ENCODE data around the gene NOS1AP.
"Not testable (repeated sequence)": the region's sequence is repeated elsewhere in the genome, so short reads cannot be mapped to it uniquely, and the experiment has no call there.

NOS1AP gene

DNA sequence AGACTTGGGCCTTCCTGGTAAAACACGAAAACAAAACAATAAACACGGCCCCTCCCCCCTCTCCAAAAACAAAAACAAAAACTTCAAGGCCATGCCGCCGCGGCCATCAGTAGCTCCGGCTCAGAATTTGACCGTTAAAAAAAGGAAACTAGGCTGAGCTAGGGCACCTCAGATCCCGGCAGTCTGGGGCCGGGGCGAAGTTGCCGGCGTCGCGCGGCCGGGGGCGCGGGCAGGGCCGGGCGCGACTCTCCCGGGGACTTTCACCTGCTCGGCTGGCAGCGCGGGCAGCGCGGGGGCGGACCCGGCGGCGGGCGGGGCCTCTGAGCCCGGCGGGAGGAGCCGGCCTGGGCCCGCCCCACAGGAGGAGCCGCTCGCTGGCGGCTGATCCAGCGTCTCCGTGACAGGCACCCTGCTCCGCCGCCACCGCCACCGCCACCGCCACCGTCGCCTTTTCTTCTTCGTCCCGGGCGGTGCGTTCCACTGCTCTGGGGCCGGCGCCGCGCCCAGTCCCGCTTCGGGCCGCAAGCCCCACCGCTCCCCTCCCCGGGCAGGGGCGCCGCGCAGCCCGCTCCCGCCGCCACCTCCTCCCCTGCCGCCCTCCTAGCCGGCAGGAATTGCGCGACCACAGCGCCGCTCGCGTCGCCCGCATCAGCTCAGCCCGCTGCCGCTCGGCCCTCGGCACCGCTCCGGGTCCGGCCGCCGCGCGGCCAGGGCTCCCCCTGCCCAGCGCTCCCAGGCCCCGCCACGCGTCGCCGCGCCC, at the start of gene NOS1AP:
Gene NOS1AP, plus strand, starts transcription at position 358 of the 760 bp plus-strand sequence. CDS start 487 bp downstream, outside the sequence.
- DNase-seq: peak; percentile 72

DNA sequence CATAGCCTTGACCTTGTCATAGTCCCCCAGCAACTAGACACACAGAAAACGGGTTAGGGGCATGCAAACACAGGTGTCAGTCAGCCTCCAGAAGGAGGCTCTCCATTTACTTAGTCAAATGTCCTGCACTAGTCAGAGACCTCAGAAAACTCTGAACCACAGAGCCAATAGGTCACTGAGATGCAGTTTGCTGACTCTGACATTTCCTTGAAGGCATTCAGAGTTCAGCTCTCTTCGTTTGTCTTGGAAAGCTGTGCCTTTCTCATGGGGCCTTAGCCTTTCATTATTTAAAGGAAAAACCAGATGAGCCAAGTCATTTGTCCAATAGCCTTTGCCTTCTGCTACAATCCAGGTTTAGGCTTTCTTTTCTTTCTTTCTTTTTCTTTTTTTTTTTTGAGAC, 49.3 kb upstream of the NOS1AP start:
- DNase-seq: no peak

DNA sequence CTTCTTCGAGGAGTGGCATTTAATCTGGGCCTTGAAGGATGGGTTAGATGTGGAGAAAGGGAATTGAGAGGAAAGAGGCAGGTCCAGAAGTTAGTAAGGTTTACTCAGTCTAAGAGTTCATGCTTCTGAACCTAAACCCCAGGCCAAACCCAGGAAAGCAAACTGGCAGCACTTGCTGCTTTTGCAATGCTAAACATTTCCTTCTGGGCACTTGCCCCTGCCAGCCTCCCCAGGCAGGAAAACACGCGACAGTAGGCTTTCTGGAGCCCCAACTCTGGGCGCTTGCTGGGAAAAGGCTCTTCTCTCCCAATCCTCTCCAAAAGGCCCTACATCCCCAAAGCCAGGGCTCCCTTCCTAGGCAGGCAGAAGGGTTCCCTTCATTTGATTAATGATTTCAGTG, 48.4 kb upstream of the NOS1AP start:
- DNase-seq: no peak

DNA sequence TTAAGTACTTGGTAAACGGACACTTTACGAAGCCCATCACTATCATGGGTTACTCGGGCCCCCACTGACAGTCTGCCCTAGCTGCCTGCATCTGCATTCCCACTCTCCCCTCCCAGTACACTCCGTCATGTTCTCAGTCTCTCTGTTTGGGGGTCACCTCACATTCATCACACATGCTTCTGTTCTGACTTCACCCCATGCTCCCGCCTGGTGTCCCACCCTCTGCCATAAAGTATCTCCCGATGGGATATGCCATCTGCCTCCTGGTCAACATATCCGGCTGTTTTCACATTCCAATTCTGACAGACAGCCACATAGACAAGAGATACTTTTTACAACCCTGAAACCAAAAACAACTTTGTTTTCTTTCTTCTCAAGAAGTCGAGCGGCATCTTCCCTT, 46.9 kb upstream of the NOS1AP start:
- DNase-seq: no peak

DNA sequence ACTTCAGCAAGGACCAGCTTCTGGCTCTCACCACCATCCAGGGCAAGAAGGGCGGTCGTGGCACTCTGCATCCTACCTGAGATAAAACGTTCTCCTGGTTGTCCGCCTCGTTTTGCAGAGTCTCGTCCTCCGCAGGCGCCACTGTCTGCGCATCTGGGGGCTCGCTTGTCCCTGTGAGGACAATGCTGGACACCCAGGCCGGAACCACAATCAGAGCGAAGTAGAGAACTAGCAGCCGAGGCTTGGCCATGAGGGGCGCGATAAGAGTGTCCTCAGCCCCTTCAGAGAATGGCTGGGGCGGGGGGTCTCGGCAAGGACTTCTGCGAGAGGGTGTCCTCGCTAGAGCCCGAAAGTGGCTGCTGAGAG, 46.3 kb upstream of the NOS1AP start:
- DNase-seq: no peak

DNA sequence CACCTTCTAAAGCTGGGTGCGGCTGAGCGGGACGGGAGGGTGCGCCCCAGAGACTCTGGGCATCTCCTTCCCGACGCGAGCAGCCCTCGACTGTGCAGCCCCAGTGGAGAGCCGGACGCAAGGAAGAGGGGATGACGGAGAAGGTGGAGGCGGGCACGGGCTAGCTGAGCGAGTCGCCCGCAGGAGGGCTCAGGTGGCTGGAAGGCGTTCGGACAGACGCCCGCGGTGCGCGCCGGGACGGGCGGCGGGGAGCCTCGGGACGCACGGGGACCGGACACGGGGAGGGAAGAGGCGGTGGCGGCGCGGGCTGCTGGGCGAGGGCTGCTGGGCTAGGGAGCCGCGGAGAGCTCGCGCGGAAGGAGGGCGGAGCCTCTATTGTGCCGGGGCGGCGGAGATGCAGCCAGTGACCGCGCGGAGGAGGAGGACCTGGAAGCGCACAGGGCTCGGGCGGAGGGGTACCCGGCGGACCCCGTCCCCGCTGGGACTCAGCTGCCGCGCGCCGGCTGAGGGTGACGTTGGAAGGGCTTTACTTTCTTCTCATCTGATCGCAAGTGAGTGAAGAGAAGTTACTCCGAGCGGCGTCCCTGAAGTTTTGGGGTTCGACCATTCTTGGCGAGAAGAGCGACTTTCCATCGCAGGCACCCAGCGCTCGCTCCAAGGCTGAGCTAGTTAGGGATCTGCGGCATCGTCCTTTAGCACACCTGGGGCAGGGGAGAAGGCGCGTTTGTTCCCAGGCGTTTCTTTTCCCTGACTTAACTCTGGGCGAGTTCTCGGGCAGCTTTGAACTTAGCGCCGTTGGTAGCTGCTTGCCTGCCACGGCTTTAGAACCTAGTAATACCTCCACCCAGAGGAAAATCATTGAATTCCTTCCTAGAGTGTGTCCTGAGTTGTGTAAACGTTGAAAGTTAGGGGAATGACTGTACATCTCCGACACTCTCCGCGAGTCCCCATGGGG, 45.7 kb upstream of the NOS1AP start, which contains the start of gene OLFML2B:
Gene OLFML2B, minus strand, starts transcription at position 323 of the 955 bp plus-strand sequence. CDS start 439 bp downstream, outside the sequence.
- DNase-seq: peak; percentile 44

DNA sequence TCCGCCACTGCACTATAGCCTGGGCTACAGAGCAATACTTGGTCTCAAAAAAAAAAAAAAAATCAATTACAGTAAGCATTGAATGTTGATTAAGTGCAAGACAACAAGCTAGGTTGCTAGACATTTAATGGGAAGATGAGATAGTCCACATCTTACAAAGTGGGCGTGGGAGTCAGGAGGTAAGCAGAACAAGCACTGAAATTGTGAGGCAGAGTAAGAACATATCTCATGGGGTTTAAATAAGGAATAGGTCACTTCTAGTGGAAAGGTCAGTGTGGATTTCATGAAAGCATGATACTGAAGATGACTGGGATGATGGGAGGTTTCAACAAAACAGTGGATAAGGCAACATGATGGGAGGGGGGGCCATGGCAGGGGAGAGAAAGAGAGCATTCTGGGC, 44.0 kb upstream of the NOS1AP start:
- DNase-seq: no peak

DNA sequence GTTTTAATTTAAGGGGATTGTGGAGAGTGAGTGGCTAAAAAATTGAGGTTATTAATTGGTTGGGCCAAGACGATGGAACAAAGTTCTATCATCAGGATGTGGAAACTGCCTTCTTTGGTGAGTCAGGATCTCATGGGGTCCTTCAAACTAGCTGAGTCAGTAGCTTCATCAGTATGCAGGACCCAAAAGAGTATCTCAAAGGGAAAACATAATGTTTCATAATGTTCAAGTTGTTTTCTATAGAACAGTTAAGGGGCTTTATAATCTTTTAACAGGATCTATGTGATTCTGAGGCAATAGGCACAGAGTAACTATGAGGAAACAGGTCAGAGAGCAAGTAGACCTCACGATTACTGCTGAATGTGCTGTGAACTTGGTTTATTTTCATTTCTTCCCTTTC, 42.6 kb upstream of the NOS1AP start:
- no peak for DNase-seq

DNA sequence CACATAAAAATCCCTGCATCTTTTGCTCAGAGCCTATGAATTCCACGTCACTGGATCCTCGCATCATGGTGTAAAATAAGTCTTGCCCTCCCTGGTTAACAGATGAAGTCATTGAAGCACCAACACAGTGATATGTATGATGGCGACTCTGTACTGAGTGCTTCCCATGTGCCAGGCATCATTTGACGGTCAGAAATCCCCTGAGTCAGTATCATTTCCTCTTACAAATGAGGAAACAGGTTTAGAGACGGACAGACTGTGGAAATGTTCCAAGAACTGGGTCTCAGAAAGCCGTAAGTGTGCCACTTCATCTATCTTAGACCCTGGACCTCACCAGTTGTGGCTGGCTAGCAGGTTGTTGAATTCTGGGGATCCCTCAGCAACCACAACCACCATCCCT, 40.8 kb upstream of the NOS1AP start:
- no peak for DNase-seq

DNA sequence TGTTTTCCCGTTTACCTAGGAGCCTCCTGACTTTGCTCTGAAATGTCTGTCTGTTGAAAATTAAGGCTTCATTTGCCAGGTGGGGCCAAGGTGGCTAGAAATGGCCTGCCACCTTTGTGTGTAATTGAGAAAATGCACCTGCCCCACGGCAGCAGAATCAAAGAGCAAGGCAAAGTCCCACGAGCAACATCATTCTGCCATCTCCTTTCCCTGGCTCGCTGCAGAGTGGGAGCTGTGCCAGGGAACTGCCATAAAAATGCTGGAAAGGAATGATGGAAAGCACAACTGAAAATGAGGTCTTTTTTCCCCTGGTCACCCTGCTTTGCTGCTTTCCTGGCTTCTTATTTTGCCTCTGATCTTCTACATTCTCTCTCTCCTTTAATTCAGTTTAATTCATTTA, 40.3 kb upstream of the NOS1AP start:
- DNase-seq: no peak

DNA sequence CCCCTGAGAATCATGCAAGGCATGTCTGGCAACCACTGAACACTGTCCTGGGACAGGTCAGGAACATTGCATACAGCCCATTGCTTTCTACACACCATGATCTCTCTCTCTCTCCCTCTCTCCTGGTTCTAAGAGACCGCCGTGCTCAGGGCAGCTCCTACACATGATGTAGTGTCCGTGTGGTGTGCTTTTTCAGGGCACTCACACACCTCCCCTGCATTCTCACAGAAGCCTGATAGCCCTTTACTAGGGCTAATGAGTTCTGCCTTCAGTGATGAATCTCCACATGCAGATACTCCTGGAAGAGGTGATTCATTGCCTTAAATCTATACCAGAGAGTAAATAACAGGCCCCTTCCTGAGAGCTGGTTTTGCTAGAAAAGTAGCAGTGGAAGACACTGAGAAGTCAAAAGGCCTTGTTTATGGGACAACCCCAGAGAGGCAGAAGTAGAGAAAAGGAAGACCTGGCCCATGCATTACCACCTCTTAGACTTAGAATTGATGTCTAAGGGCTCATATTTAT, 38.7 kb upstream of the NOS1AP start:
- no peak for DNase-seq

DNA sequence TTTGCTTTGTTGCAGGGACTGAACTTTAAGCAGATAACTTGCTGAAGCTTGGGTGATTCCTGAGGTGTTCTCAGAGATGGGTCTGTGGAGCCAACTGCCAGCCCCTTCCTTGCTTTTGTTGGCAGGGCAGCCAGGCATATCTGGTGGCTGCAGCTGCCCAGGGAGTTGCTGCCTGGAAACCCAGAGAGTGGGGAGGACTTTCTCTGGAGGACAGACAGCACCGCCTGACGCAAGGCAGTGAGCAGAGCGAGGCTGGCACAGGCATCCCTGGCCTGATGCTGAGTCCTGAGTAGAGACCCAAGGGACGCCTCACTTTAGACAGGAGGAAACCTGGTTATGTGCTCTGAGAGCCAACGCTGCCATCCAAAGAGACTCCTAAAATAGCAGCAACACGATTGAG, 36.1 kb upstream of the NOS1AP start:
- DNase-seq: no peak

DNA sequence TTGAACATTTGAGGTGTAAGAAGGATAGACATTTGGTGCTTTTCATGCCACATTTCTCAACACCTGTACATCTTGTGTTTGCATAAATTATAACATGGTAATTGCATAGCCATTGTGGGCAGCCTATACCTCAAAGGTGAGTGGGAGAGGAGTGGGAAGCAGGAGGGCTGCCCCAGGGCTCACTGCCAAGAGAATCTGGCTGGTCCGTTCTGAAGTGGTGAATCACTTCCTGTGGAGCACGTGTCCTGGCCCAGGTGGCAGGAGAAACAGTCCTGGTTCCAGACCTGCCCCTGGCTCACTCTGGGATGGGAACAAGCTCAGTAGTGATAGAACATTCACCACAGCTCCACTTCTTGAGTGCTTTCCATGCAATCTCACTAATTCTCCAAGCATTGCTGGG, 34.2 kb upstream of the NOS1AP start:
- no peak for DNase-seq

DNA sequence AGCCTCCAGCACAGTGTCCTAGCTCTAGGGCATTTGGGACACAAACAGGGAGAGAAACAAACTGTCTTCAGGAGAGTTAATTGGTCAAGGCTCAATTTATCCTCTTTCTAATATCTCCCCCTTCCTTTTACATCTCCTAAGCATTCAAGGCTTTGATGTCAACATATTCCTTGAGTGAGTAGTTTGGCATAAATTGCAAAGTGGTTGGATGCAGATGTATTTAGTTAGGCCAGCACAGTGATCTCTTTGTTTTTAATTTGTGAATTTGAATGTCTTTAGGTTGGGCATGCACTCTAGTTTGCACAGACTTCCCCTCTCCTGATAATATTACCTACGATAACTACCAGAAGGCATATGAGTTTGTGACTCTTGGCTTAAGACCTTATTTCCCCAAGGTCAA, 33.3 kb upstream of the NOS1AP start:
- no peak for DNase-seq

DNA sequence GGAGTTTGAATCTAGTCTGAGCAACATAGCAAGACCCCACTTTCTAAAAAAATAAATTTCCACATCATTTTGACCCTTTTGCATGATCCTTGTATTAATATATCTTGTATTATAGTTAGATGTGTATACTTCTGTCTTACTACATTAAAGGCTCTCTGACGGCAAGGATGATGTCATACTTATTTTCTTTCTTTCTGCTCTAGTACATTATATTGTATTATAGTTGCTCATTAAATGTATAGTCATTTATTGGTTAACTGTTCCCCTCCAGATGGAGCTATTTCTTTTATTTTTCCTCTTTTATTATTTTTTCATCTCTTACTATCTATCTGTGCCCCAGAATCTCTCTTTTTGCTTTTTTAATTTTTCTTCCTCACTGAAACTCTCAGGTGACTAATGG, 30.9 kb upstream of the NOS1AP start:
- no peak for DNase-seq

DNA sequence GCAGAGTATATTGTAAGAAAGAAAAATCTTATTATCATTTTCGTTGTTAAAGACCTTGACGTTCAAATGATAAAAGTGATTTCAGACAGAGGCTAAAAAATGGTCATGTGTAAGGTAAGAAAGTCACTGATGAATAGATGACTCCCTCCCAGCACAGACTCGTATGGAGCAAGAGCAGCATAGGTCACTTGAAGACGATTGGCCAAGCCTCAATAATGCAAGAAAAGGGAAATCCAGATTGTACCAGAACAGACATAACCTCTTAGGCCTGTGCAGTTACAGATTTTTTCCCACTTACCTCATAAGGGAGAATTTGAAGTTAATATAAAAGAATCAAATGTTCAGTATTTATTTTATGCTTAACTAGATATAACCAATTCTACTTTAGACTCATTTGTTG, 29.5 kb upstream of the NOS1AP start:
- DNase-seq: no peak

DNA sequence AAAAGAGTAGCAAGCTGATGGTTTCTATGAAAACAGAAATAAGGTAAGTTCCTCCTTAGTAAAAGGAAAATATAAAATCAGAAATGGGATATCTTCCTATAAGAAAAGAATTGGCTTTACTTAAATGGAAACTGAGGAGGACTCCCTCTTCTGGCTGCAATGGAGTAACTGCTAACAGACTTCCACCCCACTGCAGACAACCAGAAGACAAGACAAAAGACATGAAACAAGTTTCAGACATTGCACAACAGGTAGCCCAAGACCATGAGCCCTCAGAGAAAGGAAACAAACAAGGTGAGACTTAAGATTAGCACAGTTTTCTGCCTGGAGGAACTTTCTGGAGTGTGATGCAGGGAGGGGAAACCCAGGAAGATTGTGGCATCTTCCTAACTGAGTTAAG, 28.8 kb upstream of the NOS1AP start:
- no peak for DNase-seq

DNA sequence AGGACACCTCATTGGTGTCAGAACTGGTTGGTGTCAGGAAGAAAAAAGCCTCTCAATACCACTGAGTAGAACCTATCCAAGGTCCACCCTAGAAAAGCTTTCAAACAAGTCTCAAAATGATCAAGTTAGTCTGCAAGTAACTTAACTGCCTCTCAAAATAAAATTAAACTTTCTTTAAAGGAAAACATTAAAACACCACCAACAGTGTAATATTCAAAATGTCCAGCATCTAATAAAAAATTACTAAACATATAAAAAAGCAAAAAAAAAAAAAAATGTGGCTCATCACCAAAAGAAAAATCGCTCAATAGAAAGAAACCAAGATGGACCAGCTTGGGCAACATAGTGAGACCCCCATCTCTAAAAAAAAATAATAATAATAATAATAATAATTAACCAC, 27.1 kb upstream of the NOS1AP start:
- DNase-seq: no peak

DNA sequence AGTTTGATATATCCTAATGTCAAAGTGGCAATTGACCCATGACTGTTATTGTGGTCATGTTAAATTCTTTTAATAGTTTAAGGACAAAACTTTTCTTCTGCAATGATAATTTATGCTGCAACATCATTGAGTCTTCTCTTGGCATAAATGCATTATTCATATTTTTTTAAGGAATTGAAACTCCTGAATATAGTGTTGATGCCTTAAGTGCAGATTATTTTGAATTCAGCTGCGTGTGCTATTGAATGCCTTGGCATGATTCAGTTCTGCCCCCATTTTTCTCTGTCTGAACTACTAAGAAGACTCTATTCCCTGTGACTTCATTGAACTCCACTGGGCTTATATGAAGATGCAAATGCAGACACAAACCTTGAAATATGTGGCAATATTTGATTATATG, 22.6 kb upstream of the NOS1AP start:
- no peak for DNase-seq

DNA sequence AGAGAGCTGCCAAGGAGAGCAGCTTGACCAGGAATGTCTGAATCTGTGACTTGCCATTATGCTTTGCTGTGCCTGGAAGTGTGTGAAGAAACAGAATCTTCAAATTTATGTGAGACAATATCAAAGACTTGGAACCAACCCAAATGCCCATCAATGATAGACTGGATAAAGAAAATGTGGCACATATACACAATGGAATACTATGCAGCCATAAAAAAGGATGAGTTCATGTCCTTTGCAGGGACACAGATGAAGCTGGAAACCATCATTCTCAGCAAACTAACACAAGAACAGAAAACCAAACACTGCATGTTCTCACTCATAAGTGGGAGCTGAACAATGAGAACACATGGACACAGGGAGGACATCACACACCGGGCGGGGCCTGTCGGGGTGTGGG, 15.5 kb upstream of the NOS1AP start:
- not testable (repeated sequence) for DNase-seq

DNA sequence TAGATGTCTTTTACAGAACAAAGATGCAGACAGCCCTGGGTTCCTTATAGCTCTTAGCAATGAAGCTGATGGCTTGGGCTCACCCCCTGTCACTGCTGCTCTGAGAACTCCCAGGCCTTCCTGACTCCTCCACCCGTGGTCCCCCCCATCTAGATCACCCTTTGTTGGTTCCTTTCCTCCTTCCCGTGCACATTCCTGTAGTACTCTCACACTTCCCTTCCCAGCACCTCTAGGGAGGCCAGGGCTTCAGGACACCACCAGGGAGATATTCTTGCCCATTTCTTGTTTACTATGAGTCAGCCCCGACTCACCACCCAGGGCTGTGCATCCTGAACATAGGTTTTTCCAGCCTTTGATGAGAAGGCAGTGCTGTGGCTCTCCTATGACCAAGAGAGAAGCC, 14.4 kb upstream of the NOS1AP start:
- no peak for DNase-seq

DNA sequence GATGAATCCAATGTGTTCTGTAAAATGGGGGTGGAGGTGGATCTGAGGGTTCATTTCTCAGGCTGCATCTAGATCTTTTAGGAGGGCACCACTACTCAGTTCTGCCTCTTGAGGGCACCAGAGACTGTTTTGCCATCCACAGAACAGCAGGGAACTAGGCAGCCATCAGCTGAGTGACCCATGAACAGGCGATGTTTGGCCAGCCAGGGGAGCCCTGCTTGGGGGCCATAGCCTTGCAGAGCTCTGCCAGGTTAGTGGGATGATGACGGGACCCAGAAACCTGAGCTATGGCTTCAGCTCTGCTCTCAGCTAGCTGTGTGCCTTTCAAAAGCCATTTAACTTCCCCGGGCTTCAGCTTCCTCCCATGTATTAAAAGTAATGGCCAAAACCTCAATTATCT, 13.4 kb upstream of the NOS1AP start:
- peak; percentile 47 for DNase-seq

DNA sequence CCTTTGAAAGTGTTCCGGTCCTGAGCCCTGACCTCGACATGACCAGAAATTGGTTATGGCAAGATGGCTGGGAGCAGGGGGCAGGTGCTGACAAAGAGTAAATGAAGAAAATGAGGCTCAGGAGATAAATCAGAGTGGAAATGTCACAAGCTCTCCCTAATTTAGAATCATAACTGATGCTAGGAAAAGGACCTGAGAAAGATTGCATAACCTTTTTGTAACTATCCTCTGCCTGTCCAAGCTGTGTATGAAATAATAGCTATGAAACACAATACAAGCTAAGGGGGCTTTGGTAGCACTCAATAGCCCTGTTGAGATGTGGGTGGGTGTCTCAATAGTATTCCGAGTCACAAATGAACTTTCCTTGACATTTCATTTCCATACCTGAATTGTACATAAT, 12.9 kb upstream of the NOS1AP start:
- no peak for DNase-seq

DNA sequence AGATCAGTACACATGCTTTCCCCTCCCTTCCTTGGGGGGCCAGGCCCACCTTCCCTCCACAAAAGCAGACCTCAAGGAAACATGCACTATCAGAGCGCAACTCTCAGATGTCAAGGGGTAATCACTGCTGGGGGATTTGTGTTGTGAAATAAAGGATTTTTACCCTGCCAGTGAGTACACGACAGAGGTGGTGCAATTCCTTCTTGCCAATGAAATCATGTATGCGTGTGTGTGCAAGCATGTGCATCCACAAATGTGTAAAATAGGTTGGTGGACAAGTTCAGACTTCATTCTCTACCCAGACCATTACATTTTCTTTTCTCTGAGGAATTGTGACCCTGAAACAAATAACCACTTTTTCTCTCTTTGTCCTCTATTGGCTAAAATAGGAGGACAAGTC, 9.8 kb upstream of the NOS1AP start:
- DNase-seq: no peak

Measured in NCI-H1436 (cell line).